H1 (cell line): ENCODE measurements around the gene CH25H. TPM values are rescaled to one million over a fixed set of nuclear protein-coding genes. Genes with fewer than 3 reads are reported as not detected.

Source experiments
- CTCF ChIA-PET: fragments of 300-600 bp; sonication (Branson Sonifier 250); formaldehyde crosslinking; loops from one replicate; lab custom pipeline; 2021; ENCODE audit not compliant: partially characterized antibody; lab: Charles Lee
- POLR2A ChIA-PET: fragments of 300-600 bp; sonication (Branson Sonifier 250); formaldehyde crosslinking; loops from one replicate; lab custom pipeline; 2021; ENCODE audit warnings: inconsistent platforms; ENCODE audit not compliant: partially characterized antibody; lab: Charles Lee
- DNase-seq, 2 experiments: peaks; one replicate each; pipeline versions ENCODE4 v3.0.0 to v3.0.0-alpha.2; 2010 to 2022; ENCODE audit warnings: low spot score in 2 of 2, low read depth in 1 of 2, mixed read lengths in 1 of 2
- FAIRE-seq: peaks from 2 replicates; lab custom pipeline; 2011; peaks lifted over from hg19 to GRCh38; lab: Jason Lieb, UNC
- H2AFZ ChIP-seq: 2 replicates; pipeline ENCODE4 v1.8.1; 2012; ENCODE audit warnings: low read length, inconsistent platforms
- H2AK5ac ChIP-seq: 2 replicates; pipeline ENCODE4 v1.6.1; 2013; ENCODE audit warnings: low read depth, low read length
- H2BK120ac ChIP-seq: replicated peaks from 2 replicates; pipeline ENCODE3; 2013; ENCODE audit warnings: low read depth, low read length, inconsistent platforms
- H2BK12ac ChIP-seq: 2 replicates; pipeline ENCODE4 v1.6.1; 2013; ENCODE audit warnings: low read depth, low read length
- H2BK15ac ChIP-seq: 2 replicates; pipeline ENCODE4 v1.6.1; 2013; ENCODE audit warnings: low read length
- H2BK20ac ChIP-seq: 2 replicates; pipeline ENCODE4 v1.6.1; 2013; ENCODE audit warnings: low read length
- H2BK5ac ChIP-seq: 2 replicates; pipeline ENCODE4 v1.6.1; 2013; ENCODE audit warnings: low read depth, low read length
- H3K14ac ChIP-seq: 2 replicates; pipeline ENCODE4 v1.6.1; 2013; ENCODE audit warnings: inconsistent platforms; ENCODE audit not compliant: insufficient read length
- H3K18ac ChIP-seq: 2 replicates; pipeline ENCODE4 v1.6.1; 2013; ENCODE audit warnings: low read length; ENCODE audit errors: extremely low read depth
- H3K23ac ChIP-seq: 2 replicates; pipeline ENCODE4 v1.6.1; 2013; ENCODE audit warnings: inconsistent platforms; ENCODE audit not compliant: insufficient read length
- H3K23me2 ChIP-seq: 2 replicates; pipeline ENCODE4 v1.6.1; 2013; ENCODE audit warnings: low read depth, low read length
- H3K27ac ChIP-seq: 2 replicates; pipeline ENCODE4 v1.6.1; 2011; ENCODE audit warnings: low read depth, low read length, inconsistent platforms
- H3K27me3 ChIP-seq, 4 experiments: replicated peaks in 1 of 4; 1 replicate in 1 of 4; 2 replicates in 3 of 4; pipeline versions ENCODE4 v1.6.1 to v1.8.1; 2011 to 2013; ENCODE audit warnings: low read length in 3 of 4, mild to moderate bottlenecking in 3 of 4, inconsistent platforms in 2 of 4, mixed read lengths in 2 of 4, moderate library complexity in 1 of 4; ENCODE audit not compliant: control insufficient read depth in 3 of 4, insufficient read depth in 3 of 4; ENCODE audit errors: extremely low read depth in 1 of 4
- H3K36me3 ChIP-seq, 4 experiments: 2 replicates each; pipeline versions ENCODE4 v1.6.1 to v1.8.1; 2011 to 2013; ENCODE audit warnings: mild to moderate bottlenecking in 4 of 4, low read length in 3 of 4, moderate library complexity in 2 of 4, control low read depth in 1 of 4, inconsistent platforms in 1 of 4; ENCODE audit not compliant: insufficient read depth in 4 of 4, control insufficient read depth in 2 of 4
- H3K4ac ChIP-seq: replicated peaks from 2 replicates; pipeline ENCODE3; 2013; ENCODE audit warnings: low read length, low read depth, mixed read lengths, inconsistent platforms; ENCODE audit not compliant: insufficient read length
- H3K4me1 ChIP-seq, 4 experiments: replicated peaks in 1 of 4; 1 replicate in 1 of 4; 2 replicates in 3 of 4; pipeline versions ENCODE4 v1.6.1 to v1.8.1; 2011 to 2013; ENCODE audit warnings: low read length in 3 of 4, inconsistent platforms in 2 of 4, mixed read lengths in 1 of 4; ENCODE audit not compliant: insufficient read depth in 4 of 4, control insufficient read depth in 3 of 4
- H3K4me2 ChIP-seq, 2 experiments: 2 replicates each; pipeline versions ENCODE4 v1.6.1 to v1.8.1; 2011 to 2013; ENCODE audit warnings: low read depth in 2 of 2, low read length in 2 of 2, control low read depth in 1 of 2, inconsistent platforms in 1 of 2, mild to moderate bottlenecking in 1 of 2; ENCODE audit not compliant: insufficient read depth in 1 of 2
- H3K4me3 ChIP-seq, 4 experiments: fragments of 200-600, 300-600 bp in 1 of 4; sonication (generic), shearing (Covaris generic), sonication (Bioruptor Twin) in 1 of 4; 2 replicates each; pipeline versions ENCODE4 v1.5.1 to v1.8.1; 2011 to 2016; ENCODE audit warnings: low read length in 4 of 4, low read depth in 3 of 4, control low read depth in 2 of 4, inconsistent platforms in 2 of 4, mild to moderate bottlenecking in 2 of 4, mixed read lengths in 1 of 4, moderate library complexity in 1 of 4; ENCODE audit not compliant: insufficient read depth in 2 of 4; ENCODE audit errors: extremely low read depth in 1 of 4
- H3K56ac ChIP-seq: replicated peaks from 2 replicates; pipeline ENCODE3; 2013; ENCODE audit warnings: low read depth, mild to moderate bottlenecking, mixed read lengths, low read length, inconsistent platforms; ENCODE audit not compliant: insufficient read length
- H3K79me1 ChIP-seq: 2 replicates; pipeline ENCODE4 v1.6.1; 2013; ENCODE audit warnings: low read depth, low read length, control low read depth
- H3K79me2 ChIP-seq, 2 experiments: 2 replicates each; pipeline versions ENCODE4 v1.6.1 to v1.8.1; 2012 to 2013; ENCODE audit warnings: low read length in 2 of 2, mild to moderate bottlenecking in 2 of 2, inconsistent platforms in 1 of 2; ENCODE audit not compliant: insufficient read depth in 2 of 2, control insufficient read depth in 1 of 2
- H3K9ac ChIP-seq, 4 experiments: replicated peaks in 1 of 4; 1 replicate in 1 of 4; 2 replicates in 3 of 4; pipeline versions ENCODE4 v1.6.1 to v1.8.1; 2011 to 2013; ENCODE audit warnings: low read depth in 3 of 4, low read length in 3 of 4, control low read depth in 2 of 4, mild to moderate bottlenecking in 2 of 4, moderate library complexity in 2 of 4, inconsistent platforms in 1 of 4; ENCODE audit errors: extremely low read depth in 1 of 4
- H3K9me3 ChIP-seq, 2 experiments: 2 replicates each; pipeline versions ENCODE4 v1.6.1 to v1.8.1; 2012 to 2013; ENCODE audit warnings: mild to moderate bottlenecking in 2 of 2, moderate library complexity in 2 of 2, control low read depth in 1 of 2, inconsistent platforms in 1 of 2, low read depth in 1 of 2, low read length in 1 of 2, mixed read lengths in 1 of 2; ENCODE audit not compliant: insufficient read depth in 2 of 2
- H4K20me1 ChIP-seq, 2 experiments: replicated peaks in 1 of 2; 2 replicates each; pipeline versions ENCODE3 to v1.8.1; 2011 to 2013; ENCODE audit warnings: inconsistent platforms in 2 of 2, low read length in 2 of 2, mild to moderate bottlenecking in 1 of 2; ENCODE audit not compliant: insufficient read depth in 2 of 2, control insufficient read depth in 1 of 2
- H4K5ac ChIP-seq: 2 replicates; pipeline ENCODE4 v1.6.1; 2013; ENCODE audit warnings: low read length, low read depth, mixed read lengths, inconsistent platforms; ENCODE audit not compliant: insufficient read length
- H4K8ac ChIP-seq: 2 replicates; pipeline ENCODE4 v1.8.0; 2013; ENCODE audit warnings: mild to moderate bottlenecking, moderate library complexity, low read length, inconsistent platforms; ENCODE audit not compliant: insufficient read depth; ENCODE audit errors: extremely low read depth
- H4K91ac ChIP-seq: replicated peaks from 2 replicates; pipeline ENCODE3; 2013; ENCODE audit warnings: low read length, mixed read lengths, inconsistent platforms; ENCODE audit not compliant: insufficient read length
- HDAC6 ChIP-seq: IDR thresholded peaks from one replicate; pipeline ENCODE4 v1.7.1; 2012; ENCODE audit warnings: low read depth, mild to moderate bottlenecking, inconsistent platforms, low read length, moderate library complexity
- POLR2AphosphoS5 ChIP-seq: IDR thresholded peaks from 2 replicates; pipeline ENCODE4 v1.6.1; 2011; ENCODE audit warnings: low read depth, low read length
- SIN3A ChIP-seq, 2 experiments: IDR thresholded peaks in 1 of 2; conservative IDR thresholded peaks in 1 of 2; 2 replicates each; pipeline ENCODE4 v1.6.1; 2011 to 2012; ENCODE audit warnings: low read length in 2 of 2, improper control_type of control experiment in 1 of 2, low read depth in 1 of 2, mild to moderate bottlenecking in 1 of 2
- SP1 ChIP-seq: IDR thresholded peaks from 2 replicates; pipeline ENCODE4 v1.6.1; 2011; ENCODE audit warnings: low read depth, low read length
- SRF ChIP-seq: IDR thresholded peaks from 2 replicates; pipeline ENCODE4 v1.6.1; 2011; ENCODE audit warnings: mild to moderate bottlenecking, low read depth, low read length, moderate library complexity
- WGBS, 2 experiments: shearing (Covaris generic) in 1 of 2; methylation state at CpG; one replicate each; pipeline versions ENCODE4 v1.1.6 to v1.1.7; 2013 to 2015; ENCODE audit warnings: low lambda C conversion rate in 2 of 2, mixed read lengths in 2 of 2, inconsistent platforms in 1 of 2, low coverage in 1 of 2, missing lambda C conversion rate in 1 of 2; ENCODE audit not compliant: insufficient replicate concordance in 2 of 2, insufficient coverage in 1 of 2, insufficient read length in 1 of 2; ENCODE audit errors: extremely low coverage in 1 of 2, missing lambda C conversion rate in 1 of 2; 5-methylcytosine and 5-hydroxymethylcytosine counted together
- polyA plus RNA-seq, 7 experiments: library from polyadenylated mRNA; depleted of rRNA in 3 of 7; stranded (reverse) in 5 of 7; unstranded in 2 of 7; fragments of >200 nt in 5 of 7; fragments of 200-250 nt in 2 of 7; gene quantifications; 1 replicate in 5 of 7; 2 replicates in 1 of 7; 4 replicates in 1 of 7; pipeline versions ENCODE4 v1.2.1 to v1.2.3, GENCODE V29; 2011 to 2013; ENCODE audit warnings: missing spikeins in 2 of 7, mixed read lengths in 2 of 7
- total RNA-seq: library from RNA; stranded (reverse); fragmentation: NEBNext Ultra II Directional; extraction: Animal tissue kit (Norgen Biotek cat#: 25700); gene quantifications from 2 replicates; pipeline ENCODE4 v1.2.1, GENCODE V29; 2021

The CH25H gene
- total and polyA plus RNA-seq, 2 of the 8 experiments (the other 6 are each of a cell fraction or from before 2014, with no cell fraction given), result 0.56 to 1.3 TPM

DNA sequence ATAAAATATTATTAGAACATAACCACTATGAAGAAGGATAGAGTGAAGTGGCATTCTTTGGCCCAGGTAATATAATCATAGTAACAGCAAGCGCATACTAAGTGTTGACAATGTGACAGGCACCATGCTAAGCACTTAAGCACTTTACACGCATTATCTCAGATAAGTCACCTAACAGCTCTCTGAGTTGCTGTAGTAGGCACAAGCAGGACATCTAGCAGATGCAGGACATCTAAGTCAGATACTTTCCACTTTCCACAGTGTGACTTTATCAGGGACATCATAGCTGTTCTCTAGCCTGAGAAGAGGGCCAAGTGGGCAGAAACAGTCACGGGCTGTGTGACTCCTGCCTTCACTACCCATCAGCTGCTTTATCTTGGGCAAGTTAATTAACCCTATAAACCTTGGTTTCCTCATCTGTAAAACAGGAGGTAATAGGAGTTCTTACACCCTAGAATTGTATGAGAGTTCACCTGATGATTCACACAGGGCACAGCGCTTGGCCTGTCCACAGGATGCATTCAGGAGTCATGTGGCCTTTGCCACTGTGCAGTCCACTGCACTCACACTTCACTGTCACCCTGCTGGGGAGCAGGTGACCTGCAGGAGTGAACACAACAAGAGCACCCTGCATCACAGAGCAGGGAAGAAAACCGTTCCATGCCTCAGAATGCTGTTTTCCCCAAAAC is 32.0 kb upstream of the CH25H start:
- no peak overlapping the region for H3K14ac ChIP-seq
- no peaks in the 10 kb centered on the region for H3K27me3 ChIP-seq
- H3K4me2 ChIP-seq, result no peak overlapping the region
- POLR2A ChIA-PET, result no interaction called here
- H3K23me2 ChIP-seq, result no peaks in the 10 kb centered on the region
- no peak overlapping the region for H2BK20ac ChIP-seq
- H3K4ac ChIP-seq, result no peak overlapping the region
- no peak overlapping the region for H3K23ac ChIP-seq
- no peak overlapping the region for H3K9ac ChIP-seq
- no peaks in the 10 kb centered on the region; a peak in 1 of 8 replicates for H3K36me3 ChIP-seq
- H2BK15ac ChIP-seq, result no peak overlapping the region
- H4K20me1 ChIP-seq, result no peaks in the 10 kb centered on the region
- no peaks in the 10 kb centered on the region for H3K79me1 ChIP-seq
- 92% methylated on average over 5 of the region's 5 CpGs; no CpG with 5 or more reads in 1 of the 2 experiments for WGBS, 2 experiments
- no peak overlapping the region for H4K5ac ChIP-seq
- no peak overlapping the region for H2AFZ ChIP-seq
- H2AK5ac ChIP-seq, result no peak overlapping the region; the same call in 1 of the 2 replicates
- H3K79me2 ChIP-seq, result no peaks in the 10 kb centered on the region
- no peak overlapping the region for H3K4me3 ChIP-seq
- no peaks in the 10 kb centered on the region for H3K9me3 ChIP-seq
- no peak overlapping the region for H4K8ac ChIP-seq
- peaks cover 3 to 18% (median 14%) of the 10 kb centered on the region in 4 experiments; a peak in 6 of 7 replicates for H3K4me1 ChIP-seq
- H2BK12ac ChIP-seq, result no peak overlapping the region
- no peak for FAIRE-seq
- H3K27ac ChIP-seq, result no peak overlapping the region
- CTCF ChIA-PET, result interaction anchor here (1.0 to 2.5 kb wide), 4 partner anchors 21 to 180 kb away, joined by 3 to 12 read pairs (median 6); no protein-coding TSS in a partner anchor
- no peak overlapping the region for H3K18ac ChIP-seq
- H3K56ac ChIP-seq, result no peak overlapping the region
- TF ChIP-seq SP1 (no peak), SRF (no peak), POLR2AphosphoS5 (no peak), HDAC6 (no peak), SIN3A (conservative IDR thresholded peaks at IDR 0.05 in 1 of 2, IDR thresholded peaks at IDR 0.05 in 1 of 2; ENCODE audit: low read depth in 1 of 2, low read length in 2 of 2) (no peak)
- TF ChIP-seq, all 59 proteins: peak for 0
- H2BK5ac ChIP-seq, result no peak overlapping the region
- H4K91ac ChIP-seq, result no peak overlapping the region
- no peak for DNase-seq
- no peak overlapping the region for H2BK120ac ChIP-seq
